ENCODE data around the gene DAB1.

GRCh38 chr1:56954664-56955063, 469.2 kb downstream of the DAB1 start:
- TF ChIP-seq CTCF (conservative IDR thresholded peaks at IDR 0.05 in 1 of 2, IDR thresholded peaks at IDR 0.05 in 1 of 2; ENCODE audit: extremely low read depth in 1 of 2, insufficient read depth in 1 of 2, low read depth in 1 of 2, low read length in 2 of 2) = no peak
- no peak for TF ChIP-seq EZH2 (IDR thresholded peaks at IDR 0.05; ENCODE audit: borderline replicate concordance, low read length)
